ENCODE results near the gene RSPH1.

RSPH1 gene

DNA sequence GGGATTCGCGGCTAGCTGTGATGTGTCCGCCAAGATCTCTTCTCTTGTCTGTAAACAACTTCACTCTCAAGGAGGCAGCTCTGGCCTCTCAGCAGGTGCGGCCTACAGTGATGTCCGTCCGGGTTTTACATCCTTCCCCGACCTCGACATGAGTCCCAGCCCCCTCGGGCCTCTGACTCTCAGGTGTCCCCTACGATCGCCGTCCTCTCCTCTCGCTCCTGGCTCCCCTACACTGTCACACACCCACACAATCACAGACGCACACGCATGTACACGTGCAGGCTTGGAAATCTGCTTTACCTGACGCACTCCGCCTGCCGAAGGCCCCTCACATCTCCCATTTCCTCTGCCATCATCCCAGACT lies 797 bp upstream of the RSPH1 start:
- Histone ChIP-seq H3K4me3 (ENCODE audit: low read depth in 1 of 2, low read length in 2 of 2) (peak overlapping the region; percentile 51 to 76; a peak in 3 of 4 replicates), H3K4me1 (ENCODE audit: insufficient read depth, low read length) (peaks cover 17% of the 10 kb centered on the region), H3K4me2 (ENCODE audit: insufficient read depth, low read length) (peak overlapping the region; percentile 96), H3K36me3 (ENCODE audit: insufficient read depth, low read length) (no peaks in the 10 kb centered on the region), H4K20me1 (ENCODE audit: insufficient read depth, low read length) (no peaks in the 10 kb centered on the region), H3K79me2 (ENCODE audit: insufficient read depth, low read length) (no peaks in the 10 kb centered on the region), H3K9me3 (ENCODE audit: insufficient read depth, low read length, severe bottlenecking) (no peaks in the 10 kb centered on the region), H2AFZ (ENCODE audit: low read depth, low read length) (peak overlapping the region; percentile 97), H3K27me3 (ENCODE audit: insufficient read depth, low read length, poor library complexity) (no peaks in the 10 kb centered on the region), H3K27ac (ENCODE audit: low read length) (peak overlapping the region; percentile 59), H3K9ac (ENCODE audit: low read depth, low read length) (peak overlapping the region; percentile 68)
- DNase-seq (no peak), ATAC-seq (ENCODE audit: insufficient read depth, low read depth) (no peak)
- TF ChIP-seq, protein P1, sequence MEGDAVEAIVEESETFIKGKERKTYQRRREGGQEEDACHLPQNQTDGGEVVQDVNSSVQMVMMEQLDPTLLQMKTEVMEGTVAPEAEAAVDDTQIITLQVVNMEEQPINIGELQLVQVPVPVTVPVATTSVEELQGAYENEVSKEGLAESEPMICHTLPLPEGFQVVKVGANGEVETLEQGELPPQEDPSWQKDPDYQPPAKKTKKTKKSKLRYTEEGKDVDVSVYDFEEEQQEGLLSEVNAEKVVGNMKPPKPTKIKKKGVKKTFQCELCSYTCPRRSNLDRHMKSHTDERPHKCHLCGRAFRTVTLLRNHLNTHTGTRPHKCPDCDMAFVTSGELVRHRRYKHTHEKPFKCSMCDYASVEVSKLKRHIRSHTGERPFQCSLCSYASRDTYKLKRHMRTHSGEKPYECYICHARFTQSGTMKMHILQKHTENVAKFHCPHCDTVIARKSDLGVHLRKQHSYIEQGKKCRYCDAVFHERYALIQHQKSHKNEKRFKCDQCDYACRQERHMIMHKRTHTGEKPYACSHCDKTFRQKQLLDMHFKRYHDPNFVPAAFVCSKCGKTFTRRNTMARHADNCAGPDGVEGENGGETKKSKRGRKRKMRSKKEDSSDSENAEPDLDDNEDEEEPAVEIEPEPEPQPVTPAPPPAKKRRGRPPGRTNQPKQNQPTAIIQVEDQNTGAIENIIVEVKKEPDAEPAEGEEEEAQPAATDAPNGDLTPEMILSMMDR (IDR thresholded peaks at IDR 0.05; ENCODE audit: borderline replicate concordance, extremely low read depth, low read length, poor library complexity, severe bottlenecking): no peak
- TF ChIP-seq EZH2 (IDR thresholded peaks at IDR 0.05; ENCODE audit: borderline replicate concordance, low read depth, low read length, severe bottlenecking): no peak

- H3K27ac ChIP-seq (ENCODE audit: low read length): no peak overlapping the region
- no peaks in the 10 kb centered on the region for H3K79me2 ChIP-seq (ENCODE audit: insufficient read depth, low read length)
- H3K9me3 ChIP-seq (ENCODE audit: insufficient read depth, low read length, severe bottlenecking): no peaks in the 10 kb centered on the region
- peak overlapping the region in 1 of 2 experiments; percentile 76; a peak in 2 of 4 replicates for H3K4me3 ChIP-seq (ENCODE audit: low read depth in 1 of 2, low read length in 2 of 2)
- peak overlapping the region; percentile 25 for H3K9ac ChIP-seq (ENCODE audit: low read depth, low read length)
- H2AFZ ChIP-seq (ENCODE audit: low read depth, low read length): no peak overlapping the region; the same call in 1 of the 2 replicates
- peak overlapping the region; percentile 96 for H3K4me2 ChIP-seq (ENCODE audit: insufficient read depth, low read length)
- H3K4me1 ChIP-seq (ENCODE audit: insufficient read depth, low read length): peaks cover 17% of the 10 kb centered on the region
- no peaks in the 10 kb centered on the region for H4K20me1 ChIP-seq (ENCODE audit: insufficient read depth, low read length)
- H3K36me3 ChIP-seq (ENCODE audit: insufficient read depth, low read length): no peaks in the 10 kb centered on the region
- H3K27me3 ChIP-seq (ENCODE audit: insufficient read depth, low read length, poor library complexity): no peaks in the 10 kb centered on the region
- ATAC-seq (ENCODE audit: insufficient read depth, low read depth): no peak
- TF ChIP-seq, protein P1 (IDR thresholded peaks at IDR 0.05; ENCODE audit: borderline replicate concordance, extremely low read depth, low read length, poor library complexity, severe bottlenecking): no peak
- no peak for TF ChIP-seq EZH2 (IDR thresholded peaks at IDR 0.05; ENCODE audit: borderline replicate concordance, low read depth, low read length, severe bottlenecking)
- DNase-seq: no peak
Measured at GRCh38 chr21:42495765-42496119, 282 bp downstream of the RSPH1 start.

- H3K79me2 ChIP-seq (ENCODE audit: insufficient read depth, low read length): no peaks in the 10 kb centered on the region
- no peak overlapping the region for H3K9ac ChIP-seq (ENCODE audit: low read depth, low read length)
- H4K20me1 ChIP-seq (ENCODE audit: insufficient read depth, low read length): no peaks in the 10 kb centered on the region
- no peaks in the 10 kb centered on the region for H3K9me3 ChIP-seq (ENCODE audit: insufficient read depth, low read length, severe bottlenecking)
- H2AFZ ChIP-seq (ENCODE audit: low read depth, low read length): no peak overlapping the region
- no peaks in the 10 kb centered on the region for H3K36me3 ChIP-seq (ENCODE audit: insufficient read depth, low read length)
- TF ChIP-seq, protein P1 (IDR thresholded peaks at IDR 0.05; ENCODE audit: borderline replicate concordance, extremely low read depth, low read length, poor library complexity, severe bottlenecking): no peak
- TF ChIP-seq EZH2 (IDR thresholded peaks at IDR 0.05; ENCODE audit: borderline replicate concordance, low read depth, low read length, severe bottlenecking): no peak
- no peak overlapping the region for H3K4me2 ChIP-seq (ENCODE audit: insufficient read depth, low read length)
- DNase-seq (no peak), ATAC-seq (ENCODE audit: insufficient read depth, low read depth) (no peak)
- no peaks in the 10 kb centered on the region for H3K27me3 ChIP-seq (ENCODE audit: insufficient read depth, low read length, poor library complexity)
- H3K4me3 ChIP-seq (ENCODE audit: low read depth in 1 of 2, low read length in 2 of 2): no peak overlapping the region
- no peak overlapping the region for H3K27ac ChIP-seq (ENCODE audit: low read length)
- H3K4me1 ChIP-seq (ENCODE audit: insufficient read depth, low read length): peaks cover 17% of the 10 kb centered on the region
Measured at GRCh38 chr21:42495027-42495426, 997 bp downstream of the RSPH1 start.
